GM12801 (cell line): ENCODE results near the gene TBCD.

Experiments used
- TF ChIP-seq, protein P1 (sequence below): IDR thresholded peaks from one replicate; pipeline ENCODE4 v1.5.1; 2011; ENCODE audit warnings: control low read depth; ENCODE audit not compliant: insufficient read length; ENCODE audit errors: extremely low read depth

Gene TBCD

DNA sequence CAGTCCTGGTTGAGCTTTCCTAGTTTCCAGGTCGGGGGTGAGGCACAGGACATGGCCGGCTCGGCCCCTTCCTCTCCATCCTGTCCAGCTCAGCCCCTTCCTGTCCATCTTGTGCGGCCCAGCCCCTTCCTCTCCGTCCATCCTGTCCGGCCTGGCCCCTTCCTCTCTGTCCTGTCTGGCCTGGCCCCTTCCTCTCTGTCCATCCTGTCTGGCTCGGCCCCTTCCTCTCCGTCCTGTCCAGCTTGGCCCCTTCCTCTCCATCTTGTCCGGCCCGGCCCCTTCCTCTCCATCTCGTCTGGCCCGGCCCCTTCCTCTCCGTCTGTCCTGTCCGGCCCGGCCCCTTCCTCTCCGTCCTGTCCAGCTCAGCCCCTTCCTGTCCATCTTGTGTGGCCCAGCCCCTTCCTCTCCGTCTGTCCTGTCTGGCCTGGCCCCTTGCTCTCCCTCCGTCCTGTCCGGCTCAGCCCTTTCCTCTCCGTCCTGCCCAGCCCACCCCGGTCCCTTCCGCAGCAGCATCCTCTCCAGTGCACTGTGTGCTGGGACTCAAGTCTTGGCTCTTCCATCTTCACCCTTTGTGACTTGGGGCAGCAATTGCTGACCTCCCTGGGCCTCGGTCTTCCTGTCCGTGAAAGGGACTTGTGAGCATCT, 93.4 kb downstream of the TBCD start:
- TF ChIP-seq, protein P1, sequence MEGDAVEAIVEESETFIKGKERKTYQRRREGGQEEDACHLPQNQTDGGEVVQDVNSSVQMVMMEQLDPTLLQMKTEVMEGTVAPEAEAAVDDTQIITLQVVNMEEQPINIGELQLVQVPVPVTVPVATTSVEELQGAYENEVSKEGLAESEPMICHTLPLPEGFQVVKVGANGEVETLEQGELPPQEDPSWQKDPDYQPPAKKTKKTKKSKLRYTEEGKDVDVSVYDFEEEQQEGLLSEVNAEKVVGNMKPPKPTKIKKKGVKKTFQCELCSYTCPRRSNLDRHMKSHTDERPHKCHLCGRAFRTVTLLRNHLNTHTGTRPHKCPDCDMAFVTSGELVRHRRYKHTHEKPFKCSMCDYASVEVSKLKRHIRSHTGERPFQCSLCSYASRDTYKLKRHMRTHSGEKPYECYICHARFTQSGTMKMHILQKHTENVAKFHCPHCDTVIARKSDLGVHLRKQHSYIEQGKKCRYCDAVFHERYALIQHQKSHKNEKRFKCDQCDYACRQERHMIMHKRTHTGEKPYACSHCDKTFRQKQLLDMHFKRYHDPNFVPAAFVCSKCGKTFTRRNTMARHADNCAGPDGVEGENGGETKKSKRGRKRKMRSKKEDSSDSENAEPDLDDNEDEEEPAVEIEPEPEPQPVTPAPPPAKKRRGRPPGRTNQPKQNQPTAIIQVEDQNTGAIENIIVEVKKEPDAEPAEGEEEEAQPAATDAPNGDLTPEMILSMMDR: no peak

DNA sequence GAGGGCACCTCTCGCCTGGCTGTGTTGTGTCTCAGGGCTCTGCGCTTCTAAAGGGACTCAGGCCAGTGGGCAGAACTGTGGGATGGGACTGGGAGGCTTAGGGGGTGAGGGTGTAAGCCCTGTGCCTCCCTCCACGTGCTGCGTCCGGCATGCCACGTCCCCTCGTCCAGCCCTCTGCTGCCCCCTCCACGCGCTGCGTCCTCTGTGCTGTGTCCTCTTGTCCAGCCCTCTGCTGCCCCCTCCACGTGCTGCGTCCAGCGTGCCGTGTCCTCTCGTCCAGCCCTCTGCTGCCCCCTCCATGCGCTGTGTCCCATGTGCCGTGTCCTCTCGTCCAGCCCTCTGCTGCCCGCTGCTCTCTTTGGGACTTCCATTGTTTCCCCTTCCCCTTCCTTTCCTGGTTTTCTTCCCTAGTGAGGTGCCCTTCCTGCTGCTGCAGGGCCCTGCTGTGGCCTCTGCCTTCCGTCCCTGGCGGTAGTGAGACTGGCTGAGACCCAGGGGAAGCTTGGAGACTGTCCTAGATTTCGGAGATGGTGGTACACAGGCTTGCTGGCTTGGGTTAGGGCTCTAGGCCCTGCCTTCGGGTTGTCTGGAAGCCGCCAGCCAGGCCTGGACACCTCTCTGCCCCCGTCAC, 94.3 kb downstream of the TBCD start:
- TF ChIP-seq, protein P1: no peak

DNA sequence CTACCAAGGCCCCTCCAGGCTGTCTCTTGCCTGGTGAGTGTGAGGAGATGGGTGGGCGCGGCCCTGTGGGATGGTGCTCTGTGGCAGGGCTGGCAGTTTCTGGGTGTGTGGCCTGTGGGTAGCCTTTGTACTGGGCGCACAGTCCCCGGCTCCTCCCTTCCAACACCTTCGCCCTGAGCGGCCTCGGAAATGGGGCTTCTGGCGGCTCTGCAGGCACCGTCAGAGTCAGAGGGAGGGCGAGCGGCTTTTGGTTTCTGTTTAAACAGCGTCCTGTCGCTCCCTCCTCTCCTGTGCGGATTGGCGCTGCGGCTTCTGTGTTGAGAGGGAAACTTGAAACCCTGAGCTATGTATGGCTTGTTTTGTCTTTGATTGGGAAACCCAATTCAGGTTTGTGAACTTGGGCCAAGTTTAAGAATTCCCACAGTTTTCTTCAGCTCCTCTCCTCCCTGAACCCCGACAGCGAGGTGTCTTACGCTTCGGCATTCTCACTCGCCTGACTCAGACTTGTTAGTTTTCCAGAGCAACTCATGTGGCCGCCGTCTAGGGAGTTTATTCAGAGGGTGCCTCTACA, 96.2 kb downstream of the TBCD start:
- TF ChIP-seq, protein P1: no peak

DNA sequence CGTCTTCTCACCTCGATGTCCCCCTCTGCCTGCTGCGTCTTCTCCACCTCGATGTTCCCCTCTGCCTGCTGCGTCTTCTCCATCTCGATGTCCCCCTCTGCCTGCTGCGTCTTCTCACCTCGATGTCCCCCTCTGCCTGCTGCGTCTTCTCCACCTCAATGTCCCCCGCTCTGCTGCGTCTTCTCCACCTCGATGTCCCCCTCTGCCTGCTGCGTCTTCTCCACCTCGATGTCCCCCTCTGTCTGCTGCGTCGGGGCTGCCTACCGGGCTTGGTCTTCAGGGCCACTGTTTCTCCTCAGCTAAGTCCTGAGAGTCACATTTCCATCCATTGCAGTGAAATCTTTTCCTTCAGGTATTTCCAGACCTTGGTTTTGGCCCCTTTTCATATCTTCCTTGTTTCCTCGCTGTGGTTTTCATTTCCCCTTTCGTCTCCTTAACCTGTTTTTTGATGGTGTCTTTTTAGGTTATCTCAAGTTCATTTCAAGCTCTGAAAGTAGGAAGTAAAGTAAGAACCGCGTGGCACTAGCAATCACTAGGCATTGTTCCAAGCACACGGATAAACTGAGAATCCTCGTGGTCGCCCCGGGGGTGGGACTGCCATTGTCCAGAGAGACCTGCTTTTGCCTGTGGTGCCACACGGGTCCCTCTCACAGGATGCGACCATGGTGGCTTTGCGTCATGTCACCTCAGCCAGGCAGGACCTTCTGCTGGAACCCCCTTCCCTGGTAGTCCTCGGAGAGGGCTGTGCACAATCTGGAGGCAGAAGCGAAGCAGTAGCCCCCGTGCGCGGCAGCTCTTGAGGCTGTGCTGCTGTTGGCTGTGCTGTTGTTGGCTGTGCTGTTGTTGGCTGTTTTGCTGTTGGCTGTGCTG, 97.4 kb downstream of the TBCD start:
- TF ChIP-seq, protein P1: no peak

DNA sequence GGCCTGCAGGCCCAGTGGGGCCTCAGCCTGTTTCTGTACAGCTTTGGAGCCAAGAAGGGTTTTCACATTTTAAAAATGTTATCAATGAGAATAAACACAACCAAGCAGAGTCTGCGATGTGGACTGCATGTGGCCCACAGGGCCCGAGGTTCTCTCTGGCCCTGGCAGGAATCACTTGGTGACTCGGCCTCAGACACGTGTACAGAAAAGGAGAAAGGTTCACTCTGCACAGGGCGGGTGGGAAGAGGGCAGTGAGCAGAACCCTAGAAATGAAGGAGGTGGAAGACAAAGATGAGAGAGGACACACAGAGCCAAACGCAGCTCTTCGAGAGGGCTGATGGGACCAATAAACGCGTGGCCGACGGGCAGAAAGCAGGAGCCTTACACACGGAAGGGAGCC, 99.5 kb downstream of the TBCD start:
- TF ChIP-seq, protein P1: no peak

DNA sequence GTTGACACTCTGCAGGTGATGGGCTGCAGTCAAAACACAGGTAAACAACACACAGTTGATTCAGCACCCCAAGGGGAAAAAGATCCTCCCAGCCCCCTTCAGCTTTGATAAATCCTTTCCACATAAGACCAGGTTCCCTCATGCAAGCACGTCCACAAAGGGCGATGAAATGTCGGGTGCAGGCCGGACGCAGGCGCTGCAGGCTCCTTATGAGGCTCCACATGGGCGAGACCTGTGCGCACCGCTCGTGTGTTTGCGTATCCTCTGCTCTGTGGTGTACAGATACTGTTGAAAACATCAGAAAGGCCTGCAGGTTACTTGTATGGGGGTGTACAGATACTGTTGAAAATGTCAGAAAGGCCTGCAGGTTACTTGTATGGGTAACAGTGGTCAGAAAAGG, 102.4 kb downstream of the TBCD start:
- TF ChIP-seq, protein P1: no peak

DNA sequence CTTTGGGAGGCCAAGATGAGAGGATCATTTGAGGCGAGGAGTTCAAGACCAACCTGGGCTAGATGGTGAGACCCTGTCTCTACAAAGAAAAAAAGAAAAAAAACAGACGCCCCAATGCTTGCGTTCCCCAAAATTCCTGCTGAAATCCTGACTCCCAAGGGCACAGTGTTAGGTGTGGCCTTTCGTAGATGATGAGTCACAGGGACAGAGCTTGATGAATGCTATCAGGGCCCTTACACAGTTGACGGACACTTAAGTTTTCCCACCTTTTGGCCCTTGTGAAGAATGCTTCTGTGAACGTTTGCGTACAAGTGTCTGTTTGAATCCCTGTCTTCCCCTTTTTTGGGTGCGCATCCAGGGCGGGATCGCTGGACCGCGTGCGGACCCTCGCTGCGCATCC, 104.5 kb downstream of the TBCD start:
- TF ChIP-seq, protein P1: no peak
